22Rv1 (cell line): Measurements from ENCODE around the gene LGR5.
"Not testable (repeated sequence)": the region's sequence is repeated elsewhere in the genome, so short reads cannot be mapped to it uniquely, and the experiment has no call there.

ENCODE experiments used
- CTCF ChIP-seq: fragments of 450-650 bp; IDR thresholded peaks from 2 replicates; pipeline ENCODE4 v1.5.1; 2017; ENCODE audit warnings: mild to moderate bottlenecking
- ZFX ChIP-seq: fragments of 450-650 bp; IDR thresholded peaks from 2 replicates; pipeline ENCODE4 v1.6.1; 2017; ENCODE audit warnings: antibody characterized with exemption, borderline replicate concordance

DNA sequence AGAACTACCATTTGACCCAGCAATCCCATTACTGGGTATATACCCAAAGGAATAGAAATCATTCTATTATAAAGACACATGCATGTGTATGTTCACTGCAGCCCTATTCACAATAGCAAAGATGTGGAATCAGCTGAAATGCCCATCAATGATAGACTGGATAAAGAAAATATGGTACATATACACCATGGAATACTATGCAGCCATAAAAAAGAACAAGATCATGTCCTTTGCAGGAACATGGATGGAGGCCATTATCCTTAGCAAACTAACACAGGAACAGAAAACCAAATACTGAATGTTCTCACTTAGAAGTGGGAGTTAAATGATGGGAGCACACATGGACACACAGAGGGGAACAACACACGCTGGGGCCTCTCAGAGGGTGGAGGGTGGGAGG is 116.2 kb downstream of the LGR5 start:
- not testable (repeated sequence) for TF ChIP-seq CTCF, ZFX
